Stimulated activated CD4-positive, alpha-beta T cell treated with anti-CD3 and anti-CD28 coated beads, Interleukin-4, amount 100 ng/mL, for 24 hours (primary cell): ENCODE measurements around the gene RBM44.
"Not testable (repeated sequence)": the region's sequence is repeated elsewhere in the genome, so short reads cannot be mapped to it uniquely, and the experiment has no call there.

Source experiments
- DNase-seq: peaks from one replicate; pipeline ENCODE4 v3.0.0-alpha.2; 2020

RBM44 gene

DNA sequence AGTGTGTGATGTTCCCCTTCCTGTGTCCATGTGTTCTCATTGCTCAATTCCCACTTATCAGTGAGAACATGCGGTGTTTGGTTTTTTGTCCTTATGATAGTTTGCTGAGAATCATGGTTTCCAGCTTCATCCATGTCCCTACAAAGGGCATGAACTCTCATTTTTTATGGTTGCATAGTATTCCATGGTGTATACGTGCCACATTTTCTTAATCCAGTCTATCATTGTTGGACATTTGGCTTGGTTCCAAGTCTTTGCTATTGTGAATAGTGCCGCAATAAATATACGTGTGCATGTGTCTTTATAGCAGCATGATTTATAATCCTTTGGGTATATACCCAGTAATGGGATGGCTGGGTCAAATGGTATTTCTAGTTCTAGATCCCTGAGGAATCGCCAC, 14.9 kb upstream of the RBM44 start:
- not testable (repeated sequence) for DNase-seq

DNA sequence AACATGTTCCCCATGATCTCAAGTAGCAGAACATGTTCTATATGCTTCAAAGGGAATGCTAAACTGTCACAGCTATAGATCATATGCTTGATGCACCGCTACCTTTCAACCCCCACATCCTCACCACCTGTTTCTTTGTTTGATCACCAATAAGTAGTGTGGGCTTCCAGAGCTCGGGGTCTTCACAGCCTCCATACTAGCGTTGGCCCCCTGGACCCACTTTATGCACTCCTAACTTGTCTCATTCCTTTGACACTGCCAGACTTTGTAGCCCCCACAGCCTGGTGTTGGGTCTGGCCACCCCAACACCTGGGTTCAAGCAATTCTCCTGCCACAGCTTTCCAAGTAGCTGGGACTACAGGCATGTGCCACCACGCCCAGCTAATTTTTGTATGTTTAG, 11.6 kb upstream of the RBM44 start:
- no peak for DNase-seq

DNA sequence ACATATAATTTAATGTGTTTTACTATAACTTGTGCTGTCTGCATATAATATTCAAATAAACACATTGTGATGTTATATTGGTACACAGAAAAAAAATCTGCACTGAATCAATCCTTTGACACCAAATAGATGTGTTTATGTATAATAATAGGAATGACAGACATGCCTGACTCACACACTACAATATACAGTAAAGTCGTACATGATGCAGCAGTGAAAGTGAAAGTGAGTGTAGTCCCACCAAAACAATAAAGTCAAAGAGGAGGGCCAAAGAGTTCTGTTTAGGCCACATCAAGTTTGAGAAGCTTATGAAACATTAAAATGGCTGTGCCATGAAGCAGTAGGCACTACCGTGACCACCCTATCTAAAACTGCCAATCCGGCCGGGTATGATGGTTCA, 8.2 kb upstream of the RBM44 start:
- no peak for DNase-seq

DNA sequence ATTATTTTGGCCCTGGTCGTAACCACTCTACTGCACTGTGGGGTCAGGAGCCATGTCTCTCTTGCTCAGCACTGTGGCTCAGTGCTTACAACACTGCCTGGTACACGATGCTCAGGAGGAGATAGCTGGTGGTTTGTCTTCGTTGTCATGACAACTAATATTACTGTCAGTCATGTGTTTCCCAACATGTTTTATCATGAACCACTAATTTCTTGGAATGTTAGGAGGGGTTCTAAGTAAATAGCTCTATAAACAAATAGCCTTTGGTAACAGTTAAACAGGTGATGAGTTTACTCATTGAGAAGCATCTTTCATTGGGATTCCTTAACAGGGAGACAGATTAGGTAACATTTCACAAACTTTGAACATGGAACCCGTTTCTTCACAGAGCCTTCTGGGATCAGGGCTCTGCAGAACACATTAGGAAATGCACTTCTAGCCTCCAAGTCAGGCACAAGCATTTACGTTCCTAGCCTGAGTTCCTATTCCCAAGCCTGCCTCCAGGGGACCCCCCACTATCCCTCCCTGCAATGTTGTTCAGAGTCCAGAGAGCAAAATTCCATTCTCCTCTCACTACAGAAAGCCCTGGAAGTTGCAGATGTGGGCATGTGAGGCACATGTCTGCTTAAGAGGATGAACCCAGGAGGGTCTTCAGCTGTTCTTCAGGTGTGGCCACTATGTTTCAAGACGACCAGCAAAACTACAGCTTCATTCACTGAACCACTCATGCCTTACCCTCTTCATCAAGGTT, 6.4 kb upstream of the RBM44 start:
- DNase-seq, result no peak

DNA sequence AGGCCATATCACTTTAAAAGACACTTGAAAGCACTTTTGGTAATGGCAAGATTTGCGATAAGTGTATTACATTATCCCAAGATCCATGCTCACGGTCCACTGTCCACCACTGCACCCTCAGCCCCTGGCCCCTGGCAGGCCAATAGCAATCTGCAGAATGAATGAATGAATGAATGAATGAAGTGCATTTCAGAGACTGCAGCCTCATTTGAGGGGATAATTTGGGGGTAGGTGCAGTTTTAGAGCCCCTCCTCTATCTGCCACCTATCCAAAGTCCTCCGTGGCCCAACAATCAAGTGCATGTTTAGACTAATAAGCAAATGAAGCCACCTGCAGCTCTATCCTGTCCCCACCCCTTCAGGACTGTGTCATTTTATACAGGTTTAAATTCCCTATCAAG, 1.3 kb upstream of the RBM44 start:
- no peak for DNase-seq

DNA sequence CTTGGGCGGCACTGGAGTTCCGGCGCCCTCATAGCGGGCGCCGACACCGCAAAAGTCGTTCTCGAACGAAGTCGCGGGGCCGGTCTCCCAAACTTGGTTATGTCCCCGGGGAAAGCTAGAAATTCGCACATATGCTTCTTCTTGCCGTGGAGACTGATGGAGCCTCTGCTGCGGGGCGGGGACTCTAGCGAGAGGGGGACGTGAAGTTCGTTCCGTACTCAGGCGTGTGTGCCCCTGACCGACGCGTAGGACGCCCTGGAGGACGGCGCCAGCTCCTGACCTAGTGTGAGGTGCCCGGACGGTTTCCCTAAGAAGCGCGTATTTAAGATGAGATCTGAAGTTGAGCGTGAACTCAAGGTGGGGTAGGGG, 465 bp downstream of the RBM44 start:
- DNase-seq, result no peak

DNA sequence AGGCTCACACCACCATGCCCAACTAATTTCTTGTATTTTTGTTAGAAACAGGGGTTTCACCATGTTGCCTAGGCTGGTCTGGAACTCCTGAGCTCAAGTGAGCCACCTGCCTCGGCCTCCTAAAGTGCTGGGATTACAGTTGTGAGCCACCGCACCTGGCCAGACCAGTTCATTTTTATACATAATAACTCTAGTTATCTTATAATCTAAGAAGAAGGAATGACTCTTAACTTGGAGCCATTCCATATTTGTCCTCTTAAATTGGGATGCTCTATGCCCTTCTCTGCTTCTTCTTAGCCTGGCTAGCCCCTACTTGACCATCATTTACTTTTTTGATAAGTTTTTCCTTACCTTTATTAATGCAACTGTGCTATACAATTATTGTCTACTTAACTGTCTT, 2.9 kb downstream of the RBM44 start:
- DNase-seq, result no peak

DNA sequence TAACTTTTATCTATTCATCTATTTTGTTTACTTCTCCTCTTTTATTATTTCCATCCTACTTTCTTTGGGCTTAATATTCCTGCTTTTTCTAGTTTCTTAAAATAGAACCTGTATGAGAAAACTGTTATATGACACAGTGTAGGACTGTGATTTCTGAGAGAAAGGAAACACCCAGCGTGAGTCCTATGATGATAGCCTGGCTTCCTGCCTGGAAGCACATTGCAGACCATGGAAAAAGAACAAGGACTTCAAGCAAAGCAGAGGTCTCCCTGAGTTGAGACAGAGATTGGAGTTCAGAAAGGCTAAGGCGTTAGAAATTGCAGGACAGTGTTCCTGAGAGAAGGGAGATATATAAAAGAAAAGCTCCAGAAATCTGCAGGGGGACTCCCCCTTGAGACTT, 7.8 kb downstream of the RBM44 start:
- no peak for DNase-seq

DNA sequence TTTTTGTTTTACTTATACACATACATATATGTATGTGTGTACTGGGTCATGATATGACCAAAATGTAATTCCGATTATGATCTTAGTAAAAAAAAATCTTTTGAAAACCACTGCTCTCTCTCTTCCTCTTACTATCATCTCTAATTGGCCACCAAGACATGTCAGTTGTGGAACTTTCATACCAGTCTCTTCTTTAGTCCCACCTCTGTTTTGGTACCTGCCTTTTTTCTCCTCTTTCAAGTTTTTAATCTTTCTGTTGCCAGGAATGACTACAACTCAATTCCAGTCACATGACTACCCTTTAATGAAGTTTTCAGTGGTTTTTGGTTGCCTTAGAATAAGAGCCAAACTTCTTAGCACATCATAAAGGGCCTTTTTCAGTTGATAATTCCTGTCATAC, 17.1 kb downstream of the RBM44 start:
- DNase-seq, result no peak

DNA sequence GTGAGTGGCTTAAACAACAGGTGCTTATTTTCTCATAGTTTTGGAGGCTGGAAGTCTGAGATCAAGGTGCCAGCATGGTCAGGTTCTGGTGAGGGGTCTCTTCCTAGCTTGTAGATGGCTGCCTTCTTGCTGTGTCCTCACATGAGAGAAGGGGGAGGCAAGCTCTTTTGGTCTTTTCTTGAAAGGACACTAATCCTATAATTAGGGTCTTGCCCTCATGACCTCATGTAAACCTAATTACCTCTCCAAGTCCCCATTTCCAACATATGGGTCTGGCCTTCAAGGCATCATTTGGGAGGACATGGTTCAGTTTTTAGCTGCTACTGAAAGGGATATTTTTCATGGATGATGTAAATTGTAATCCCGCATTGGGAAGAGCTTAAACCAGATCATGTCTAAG, 18.0 kb downstream of the RBM44 start:
- no peak for DNase-seq

DNA sequence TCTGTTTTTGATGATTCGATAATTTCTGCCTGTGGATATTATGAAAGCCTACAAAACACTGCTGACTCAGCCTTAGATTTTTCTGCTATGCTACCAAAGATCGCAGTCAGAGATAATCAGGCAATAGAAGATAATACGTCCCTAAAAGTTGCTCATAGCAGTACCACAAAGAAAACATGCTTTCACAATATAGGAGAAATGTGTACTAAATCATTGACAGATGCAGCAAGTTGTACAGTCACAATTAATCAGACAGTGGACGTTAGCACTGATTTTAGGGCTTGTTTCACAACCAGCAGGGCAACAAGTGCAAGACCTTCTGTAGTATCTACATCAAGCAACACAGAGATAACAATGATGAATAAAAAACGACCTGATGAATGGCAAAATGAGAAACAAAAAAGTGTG, 19.5 kb downstream of the RBM44 start:
- DNase-seq, result no peak

DNA sequence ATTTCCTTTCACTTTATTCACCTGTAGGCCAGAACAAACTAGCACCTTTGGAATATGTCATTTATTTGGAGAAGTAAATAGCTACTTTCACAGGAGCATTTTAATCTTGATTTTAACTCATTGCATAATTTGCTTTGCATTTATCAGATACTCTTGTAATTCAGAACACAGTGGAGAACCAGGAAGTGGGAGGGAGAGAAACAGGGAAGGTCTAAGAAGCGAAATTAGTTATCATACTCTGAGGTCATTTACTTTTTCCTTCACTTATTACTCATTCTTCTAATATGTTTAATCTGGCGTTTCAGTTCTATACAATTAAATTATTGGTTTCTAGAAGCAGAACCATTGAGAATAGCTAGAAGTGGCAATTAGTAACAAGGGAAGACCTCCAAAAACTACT, 20.7 kb downstream of the RBM44 start:
- no peak for DNase-seq

DNA sequence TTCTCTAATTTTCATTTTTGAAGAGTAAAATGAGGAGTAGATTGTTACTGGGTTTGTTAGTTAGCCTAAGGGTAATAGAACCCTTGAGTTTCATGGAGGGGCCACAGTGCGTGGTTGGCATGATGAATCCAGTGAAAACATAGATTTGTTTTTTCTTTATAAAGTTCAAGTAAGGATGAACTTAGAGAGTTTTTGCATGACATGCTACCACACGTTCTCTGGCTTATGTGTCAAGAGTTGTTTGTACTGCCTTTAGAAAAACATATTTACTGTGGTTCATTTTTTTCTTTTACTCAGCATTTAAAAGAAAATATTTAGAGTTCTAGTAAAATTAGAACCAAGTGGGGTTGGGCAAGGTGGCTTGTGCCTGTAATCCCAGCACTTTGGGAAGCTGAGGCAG, 21.8 kb downstream of the RBM44 start:
- DNase-seq, result no peak

DNA sequence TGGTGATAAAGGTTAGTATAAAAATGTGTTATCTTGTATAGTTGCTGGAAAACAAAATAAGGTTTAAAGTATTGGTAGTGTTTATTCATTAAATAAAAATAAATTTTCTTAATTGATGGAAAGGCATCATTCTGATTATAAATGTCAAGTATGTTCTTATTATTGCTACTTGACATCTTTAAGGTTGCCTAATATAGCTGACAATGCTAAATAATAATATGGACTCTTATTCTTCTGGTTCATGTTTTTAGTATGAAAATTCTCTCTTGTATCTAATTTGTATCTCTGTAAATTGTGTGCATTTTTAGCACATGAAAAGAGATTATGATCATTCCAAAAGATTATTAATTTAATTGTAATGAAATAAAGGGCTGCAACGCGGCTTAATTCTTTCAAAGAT, 25.0 kb downstream of the RBM44 start:
- no peak for DNase-seq

DNA sequence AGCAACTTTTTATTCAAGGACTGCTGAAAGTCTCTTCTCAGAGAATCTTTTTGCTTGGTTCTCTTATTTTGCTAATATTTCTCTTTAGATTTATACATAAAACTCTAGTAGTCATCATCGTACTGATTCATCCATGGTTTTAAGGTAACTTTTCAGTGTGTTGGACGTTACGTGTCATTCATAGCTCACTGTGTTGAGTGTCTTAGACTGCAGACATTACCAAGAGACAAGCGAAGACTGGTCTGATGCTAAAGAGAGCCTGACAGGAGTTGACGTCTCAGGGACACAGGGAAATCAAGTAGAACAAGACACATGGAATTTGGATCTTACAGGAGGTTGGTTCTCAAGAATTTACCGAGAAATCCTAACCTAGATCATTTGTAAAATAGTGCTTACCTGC, 25.5 kb downstream of the RBM44 start:
- DNase-seq, result no peak

DNA sequence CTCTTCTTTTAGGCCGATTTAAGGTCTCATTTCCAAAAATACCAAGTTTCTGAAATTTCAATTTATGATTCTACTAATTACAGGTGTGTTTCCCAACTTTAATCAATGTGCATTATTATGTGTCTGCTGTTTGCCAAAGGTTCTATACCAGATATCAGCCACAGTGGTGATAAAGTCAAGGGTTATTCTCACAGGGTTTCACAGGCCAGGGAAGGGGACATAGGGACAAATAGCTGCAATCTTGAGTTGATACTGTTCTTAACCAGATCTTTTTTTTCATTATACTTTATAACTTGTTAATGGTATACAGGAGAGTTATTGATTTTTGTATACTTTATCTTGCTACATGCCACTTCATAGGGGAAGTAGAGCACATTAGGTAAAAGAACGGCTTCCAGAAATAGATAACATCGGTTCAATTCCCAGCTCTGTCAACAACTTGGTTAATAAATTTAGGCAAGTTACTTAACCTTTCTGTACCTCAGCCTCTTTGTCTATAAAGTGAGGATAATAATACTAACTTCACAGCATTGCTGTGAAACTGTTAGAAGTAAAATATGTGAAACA, 28.9 kb downstream of the RBM44 start:
- DNase-seq, result no peak

DNA sequence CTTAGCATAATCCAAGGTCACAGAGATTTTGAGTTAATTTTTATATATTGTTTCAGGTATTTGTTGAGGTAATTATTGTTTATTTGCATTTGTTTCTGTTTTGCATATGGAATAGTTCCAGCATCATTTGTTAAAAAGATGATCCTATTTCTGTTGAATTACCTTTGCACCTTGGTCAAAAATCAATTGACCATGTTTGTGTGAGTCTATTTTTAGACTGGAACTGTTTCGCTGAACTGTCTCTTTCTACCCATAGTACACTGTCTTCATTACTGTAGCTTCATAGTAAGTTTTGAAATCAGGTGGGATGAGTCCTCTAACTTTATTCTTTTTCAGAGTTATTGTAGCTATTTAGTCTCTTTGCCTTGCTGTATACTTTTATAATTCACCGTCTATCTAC, 31.9 kb downstream of the RBM44 start:
- DNase-seq, result no peak

DNA sequence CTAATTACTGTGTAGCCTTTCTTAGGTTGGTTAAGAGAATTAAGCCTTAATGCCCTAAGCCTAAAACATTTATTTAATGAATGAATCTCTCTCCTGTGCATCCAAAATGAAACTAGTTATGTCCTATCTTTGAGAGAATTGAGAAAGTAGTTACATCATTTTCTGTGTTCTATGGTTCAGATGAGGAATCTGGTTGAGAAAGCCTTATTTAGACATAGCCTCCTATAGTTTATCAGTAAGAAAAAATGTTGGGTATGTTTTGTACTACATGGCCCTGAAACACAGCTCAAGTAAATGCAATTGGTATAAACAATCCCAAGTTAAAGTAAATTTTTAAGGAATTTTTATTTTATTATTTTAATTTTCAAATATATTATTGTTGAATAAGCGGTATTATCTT, 35.0 kb downstream of the RBM44 start:
- DNase-seq, result no peak

DNA sequence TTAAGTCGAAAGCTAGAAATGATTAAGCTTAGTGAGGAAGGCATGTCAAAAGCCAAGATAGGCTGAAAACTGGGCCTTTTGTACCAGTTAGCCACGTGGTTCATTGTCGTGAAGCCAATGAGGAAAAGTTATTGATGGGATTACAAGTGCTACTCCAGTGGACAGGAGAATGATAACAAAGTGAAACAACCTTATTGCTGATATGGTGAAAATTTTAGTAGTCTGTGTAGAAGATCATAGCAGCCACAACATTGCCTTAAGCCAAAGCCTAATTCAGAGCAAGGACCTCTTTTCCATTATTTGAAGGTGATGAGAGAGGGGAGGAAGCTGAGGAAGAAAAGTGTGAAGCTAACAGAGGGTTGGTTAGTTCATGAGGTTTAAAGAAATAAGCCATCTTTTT, 36.8 kb downstream of the RBM44 start:
- no peak for DNase-seq

DNA sequence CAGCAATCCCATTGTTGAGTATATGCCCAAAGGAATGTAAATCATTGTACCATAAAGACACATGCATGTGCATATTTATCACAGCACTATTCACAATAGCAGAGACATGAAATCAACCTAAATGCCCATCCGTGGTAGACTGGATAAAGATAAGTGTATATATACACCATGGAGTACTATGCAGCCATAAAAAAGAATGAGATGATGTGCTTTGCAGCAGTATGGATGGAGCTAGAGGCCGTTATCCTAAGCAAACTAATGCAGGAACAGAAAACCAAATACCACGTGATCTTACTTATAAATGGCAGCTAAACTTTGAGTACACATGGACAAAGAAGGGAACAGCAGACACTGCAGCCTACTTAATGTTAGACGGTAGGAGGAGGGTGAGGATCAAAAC, 42.5 kb downstream of the RBM44 start:
- no peak for DNase-seq

DNA sequence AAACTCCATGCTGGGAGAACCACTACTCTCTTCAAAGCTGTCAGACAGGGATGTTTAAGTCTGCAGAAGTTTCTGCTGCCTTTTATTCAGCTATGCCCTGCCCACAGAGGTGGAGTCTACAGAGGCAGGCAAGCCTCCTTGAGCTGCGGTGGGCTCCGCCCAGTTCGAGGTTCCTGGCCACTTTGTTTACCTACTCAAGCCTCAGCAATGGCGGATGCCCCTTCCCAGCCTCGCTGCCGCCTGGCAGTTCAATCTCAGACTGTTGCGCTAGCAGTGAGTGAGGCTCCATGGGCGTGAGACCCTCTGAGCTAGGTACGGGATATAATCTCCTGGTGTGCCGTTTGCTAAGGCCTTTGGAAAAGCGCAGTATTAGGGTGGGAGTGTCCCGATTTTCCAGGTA, 50.4 kb downstream of the RBM44 start:
- DNase-seq, result not testable (repeated sequence)

DNA sequence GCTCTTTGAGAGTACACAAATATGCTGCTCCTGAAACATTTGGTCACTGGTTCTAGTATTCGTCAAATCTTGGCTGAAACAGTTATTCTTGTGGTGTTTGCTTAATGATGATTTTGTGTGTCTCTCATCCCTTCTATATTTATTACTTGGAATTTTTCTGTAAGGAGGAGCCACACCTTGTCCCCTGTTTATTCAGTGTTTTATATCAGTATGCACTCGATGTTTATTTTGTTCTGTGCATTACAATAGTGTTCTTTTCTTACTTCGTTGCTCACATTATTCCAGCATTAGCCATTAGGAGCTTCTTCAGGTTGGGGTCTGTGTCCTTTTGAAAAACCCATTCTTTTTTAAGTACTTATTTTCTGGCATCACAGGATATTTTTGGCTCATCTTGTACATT, 55.7 kb downstream of the RBM44 start:
- no peak for DNase-seq

DNA sequence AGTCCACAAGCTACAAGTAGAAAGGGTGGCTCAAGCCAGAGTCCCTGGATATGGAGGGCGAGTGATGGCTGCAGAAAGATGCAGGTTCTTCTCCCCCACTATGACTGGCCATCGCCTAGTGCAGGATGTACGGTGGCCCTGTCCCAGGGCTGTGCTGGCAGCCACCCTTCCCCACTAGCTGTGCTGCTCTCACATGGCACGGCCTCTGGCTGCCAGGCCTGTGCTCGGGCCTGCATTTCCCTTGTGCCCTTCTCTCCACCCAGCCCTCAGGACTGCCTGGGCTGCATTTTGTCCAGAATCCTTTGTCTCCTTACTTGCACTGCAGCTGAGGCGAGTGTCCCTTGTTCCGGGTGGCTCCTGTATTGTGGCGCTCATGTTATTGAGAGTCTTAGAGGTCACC, 59.2 kb downstream of the RBM44 start:
- no peak for DNase-seq

DNA sequence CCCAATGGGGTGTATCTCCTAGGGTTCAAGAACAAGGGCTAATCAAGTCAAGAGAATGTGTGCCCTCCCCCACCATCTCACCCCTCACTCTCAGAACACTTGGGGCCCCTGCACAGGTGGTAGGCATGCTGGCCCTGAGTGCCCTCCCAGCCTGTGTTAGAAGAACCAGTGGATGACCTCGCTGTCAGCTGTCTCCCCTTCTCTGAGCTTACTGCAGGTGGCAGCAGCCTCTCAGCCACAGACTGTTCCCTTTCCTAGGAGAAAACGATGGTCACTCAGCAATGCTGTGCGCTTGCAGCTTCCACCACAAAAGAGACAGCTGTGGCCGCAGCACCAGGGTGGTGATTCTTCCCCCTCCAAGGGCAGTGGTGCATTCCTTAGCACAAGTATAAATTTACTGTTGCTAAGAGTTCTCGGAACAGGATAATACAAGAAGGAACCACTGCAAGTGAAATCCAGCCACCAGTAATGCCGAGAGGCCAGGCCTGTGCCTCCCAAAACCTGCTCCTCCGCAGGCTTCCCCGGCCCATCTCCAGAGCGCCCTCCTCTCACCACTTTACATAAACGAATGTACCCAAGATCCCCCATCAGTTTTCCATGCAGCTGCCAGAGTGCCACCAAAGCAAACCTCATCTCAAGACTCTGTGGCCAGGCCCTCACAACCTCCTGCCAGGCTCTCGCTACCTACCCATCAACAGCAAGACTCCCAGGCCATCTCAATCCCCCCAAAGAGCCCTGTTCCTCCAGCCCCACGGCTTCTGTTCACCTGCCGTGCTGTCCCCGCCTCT, 59.9 kb downstream of the RBM44 start:
- DNase-seq, result peak; percentile 48

DNA sequence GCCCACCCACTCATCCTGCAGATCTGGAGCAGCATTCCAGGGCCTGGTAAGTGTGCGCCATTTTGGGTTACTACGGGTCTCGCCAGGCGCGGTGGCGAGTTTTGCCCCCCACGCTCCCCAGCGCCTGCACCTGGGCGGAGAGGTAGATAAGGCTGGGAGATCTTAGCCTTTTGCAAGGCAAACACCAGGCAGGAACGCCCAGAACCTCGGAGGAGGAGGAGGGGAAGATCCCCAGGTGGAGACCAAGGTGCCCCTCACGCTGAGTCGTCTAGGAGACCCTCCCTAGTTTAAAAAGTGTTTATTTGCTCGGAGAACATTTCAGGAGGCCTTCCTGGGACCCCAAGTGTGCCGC, 60.5 kb downstream of the RBM44 start:
- no peak for DNase-seq
